ENCODE data around the gene ARID4A.
A peak's percentile ranks its signal among the peaks of the same experiment; 100 is the strongest.
"Not testable (repeated sequence)": the region's sequence is repeated elsewhere in the genome, so short reads cannot be mapped to it uniquely, and the experiment has no call there.

ARID4A gene

DNA sequence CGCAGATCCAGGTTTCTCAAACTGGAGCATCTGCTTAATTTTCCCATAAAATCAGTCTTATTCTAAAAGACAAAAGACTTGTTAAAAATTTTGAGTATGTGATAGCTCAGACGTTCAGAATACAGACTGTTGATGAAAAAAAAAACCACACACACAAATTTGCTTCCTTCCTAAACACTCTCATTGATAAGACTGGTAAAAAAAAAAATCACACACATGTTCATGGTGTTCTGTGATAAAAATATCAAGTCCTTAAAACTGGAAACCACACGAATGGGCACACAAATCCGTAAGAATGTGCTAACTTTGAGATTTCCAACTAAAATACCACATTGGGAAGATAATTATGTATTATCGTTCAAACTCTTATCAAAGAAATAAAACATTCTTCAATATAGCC is 6.7 kb upstream of the ARID4A start:
- DNase-seq: no peak

DNA sequence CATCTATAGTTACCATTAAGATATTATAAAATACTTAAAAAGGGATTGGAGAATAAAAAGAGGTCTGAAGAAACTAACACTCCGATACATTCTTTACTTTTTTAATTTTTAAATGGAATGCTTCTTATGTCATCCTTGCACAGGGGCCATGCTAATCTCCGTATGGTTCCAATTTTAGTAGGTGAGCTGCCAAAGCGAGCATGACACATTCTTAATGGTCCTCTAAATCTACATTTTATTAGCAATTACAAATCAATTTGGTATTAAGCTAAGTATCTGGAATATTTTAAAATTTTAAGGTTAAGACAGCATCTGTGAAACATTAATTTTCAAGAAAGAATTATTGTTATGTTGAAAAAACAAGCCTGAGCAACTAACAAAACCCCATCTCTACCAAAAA is 6.2 kb upstream of the ARID4A start:
- DNase-seq: no peak

DNA sequence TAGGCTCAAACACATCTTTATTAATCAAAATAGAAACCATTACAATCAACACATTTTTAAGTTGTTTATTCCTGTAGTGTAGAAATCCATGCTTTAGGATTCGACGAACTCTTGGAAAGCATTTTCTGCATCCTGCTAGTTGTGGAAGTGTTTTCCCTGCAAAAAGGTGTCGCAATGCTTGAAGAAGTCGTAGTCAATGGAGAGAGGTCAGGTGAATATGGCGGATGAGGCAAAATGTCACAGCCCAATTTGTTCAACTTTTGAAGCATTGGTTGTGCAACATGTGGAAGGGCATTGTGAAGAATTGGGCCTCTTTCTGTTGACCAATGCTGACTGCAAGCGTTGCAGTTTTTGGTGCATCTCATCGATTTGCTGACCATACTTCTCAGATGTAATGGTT is 4.2 kb upstream of the ARID4A start:
- no peak for DNase-seq

DNA sequence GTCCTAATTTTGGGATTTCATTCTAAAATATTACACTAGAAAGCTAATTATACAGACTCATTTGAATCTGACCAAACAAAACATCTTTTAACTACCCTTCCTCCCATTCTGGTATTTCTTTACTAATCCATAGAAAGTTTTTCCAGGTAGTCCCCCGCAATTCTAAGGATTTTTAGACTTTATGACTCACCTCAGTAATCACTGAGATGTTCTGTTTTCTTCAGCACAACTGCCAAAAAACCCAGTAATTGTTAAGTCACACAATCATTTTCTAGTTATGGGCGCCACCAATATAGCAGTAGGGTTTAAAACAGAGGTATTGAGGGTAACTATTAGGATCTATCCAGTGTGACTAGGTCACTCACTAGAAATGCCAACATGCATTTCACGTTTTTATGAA is 1.6 kb upstream of the ARID4A start:
- DNase-seq: no peak

- no peak for DNase-seq
Observed at GRCh38 chr14:58297412-58297761, 968 bp upstream of the ARID4A start.

- peak; percentile 99 for DNase-seq
Observed at GRCh38 chr14:58297762-58298476, 436 bp upstream of the ARID4A start.

DNA sequence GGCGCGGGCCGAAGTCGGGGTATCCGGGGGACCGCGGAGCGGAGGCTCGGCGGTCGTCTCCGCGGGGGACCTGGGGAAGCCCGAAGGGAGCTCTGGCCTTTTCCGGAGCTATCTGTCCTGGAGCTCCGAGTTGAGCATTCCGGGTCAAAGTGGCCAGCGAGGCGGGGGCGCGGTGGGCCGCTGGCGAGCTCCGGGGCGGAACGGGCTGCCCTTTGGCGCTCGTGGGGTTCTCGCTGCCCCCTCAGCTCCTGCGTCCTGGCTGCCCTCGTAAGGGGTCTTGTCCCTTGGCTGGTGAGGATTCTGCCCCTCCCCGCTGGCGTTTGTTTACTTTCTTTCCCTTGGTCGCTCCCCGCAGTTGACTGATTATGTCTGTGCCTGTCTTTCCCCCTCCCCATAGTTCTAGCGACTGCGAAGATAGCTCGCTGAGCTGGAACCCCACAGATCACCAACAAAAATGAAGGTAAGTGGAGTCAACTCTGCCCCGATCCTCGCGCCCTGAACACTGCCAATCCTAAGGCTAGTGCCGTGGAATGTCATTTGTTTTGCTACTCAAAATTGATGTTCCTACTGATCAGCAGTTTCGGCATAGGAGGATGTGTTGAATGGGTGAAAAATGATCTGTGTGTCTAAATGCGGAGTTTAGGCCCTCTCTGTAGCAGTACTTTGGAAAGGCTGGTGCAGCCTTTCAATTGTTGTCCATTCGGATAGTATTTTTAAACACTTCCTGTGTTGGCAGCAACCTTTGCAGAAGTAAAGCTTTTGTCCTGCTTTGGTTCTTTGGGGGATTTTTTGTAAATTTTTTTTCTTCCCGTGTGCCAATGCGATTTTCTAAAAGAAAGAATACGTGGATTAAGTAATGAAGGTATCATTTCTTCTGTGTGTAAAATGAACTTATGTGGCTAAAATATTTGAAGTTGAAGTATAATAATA is 1.3 kb downstream of the ARID4A start:
- no peak for DNase-seq

DNA sequence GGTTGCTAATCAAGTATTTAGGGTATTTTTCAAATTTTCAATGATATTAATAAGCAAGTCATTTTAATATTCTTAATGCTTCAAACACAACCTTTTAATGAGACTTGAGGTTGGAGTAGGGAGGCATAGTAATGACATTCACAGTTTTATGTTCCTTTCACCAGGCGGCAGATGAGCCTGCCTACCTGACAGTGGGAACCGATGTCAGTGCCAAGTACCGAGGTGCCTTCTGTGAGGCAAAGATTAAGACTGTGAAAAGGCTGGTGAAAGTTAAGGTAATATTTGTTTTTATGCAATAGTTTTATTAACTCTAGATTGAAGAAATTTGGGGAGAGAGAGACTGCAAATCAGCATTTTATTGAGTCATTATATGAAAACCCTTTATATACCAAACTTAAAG is 3.1 kb downstream of the ARID4A start:
- no peak for DNase-seq

GRCh38 chr14:58305730-58306129 is 7.4 kb downstream of the ARID4A start:
- DNase-seq: no peak

DNA sequence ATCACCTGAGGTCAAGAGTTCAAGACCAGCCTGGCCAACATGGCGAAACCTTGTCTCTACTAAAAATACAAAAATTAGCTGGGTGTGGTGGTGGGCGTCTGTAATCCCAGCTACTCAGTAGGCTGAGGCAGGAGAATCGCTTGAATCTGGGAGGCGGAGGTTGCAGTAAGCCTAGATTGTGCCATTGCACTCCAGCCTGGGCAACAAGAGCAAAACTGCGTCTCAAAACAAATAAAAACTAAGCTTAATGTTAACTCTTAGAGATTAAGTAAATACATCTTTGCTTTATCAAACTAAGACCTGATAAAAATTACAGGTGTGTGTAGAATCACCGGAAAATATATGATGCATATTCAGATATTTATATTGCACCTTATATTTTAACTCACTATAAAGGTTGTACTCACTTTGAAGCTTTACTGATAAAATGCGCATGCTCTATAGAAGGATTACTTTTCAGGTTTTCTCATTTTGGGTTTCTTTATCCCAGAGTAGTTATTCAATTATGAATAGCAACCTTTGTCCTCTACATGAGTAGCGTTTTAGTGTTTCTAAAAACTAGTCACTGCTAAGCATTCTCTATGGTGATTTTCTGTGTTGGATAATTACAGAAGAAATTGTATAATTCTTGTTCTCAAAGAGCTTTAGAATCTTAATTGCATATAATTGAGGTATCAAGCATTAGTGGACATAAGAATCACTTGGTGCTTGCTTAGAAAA is 9.4 kb downstream of the ARID4A start:
- DNase-seq: no peak

DNA sequence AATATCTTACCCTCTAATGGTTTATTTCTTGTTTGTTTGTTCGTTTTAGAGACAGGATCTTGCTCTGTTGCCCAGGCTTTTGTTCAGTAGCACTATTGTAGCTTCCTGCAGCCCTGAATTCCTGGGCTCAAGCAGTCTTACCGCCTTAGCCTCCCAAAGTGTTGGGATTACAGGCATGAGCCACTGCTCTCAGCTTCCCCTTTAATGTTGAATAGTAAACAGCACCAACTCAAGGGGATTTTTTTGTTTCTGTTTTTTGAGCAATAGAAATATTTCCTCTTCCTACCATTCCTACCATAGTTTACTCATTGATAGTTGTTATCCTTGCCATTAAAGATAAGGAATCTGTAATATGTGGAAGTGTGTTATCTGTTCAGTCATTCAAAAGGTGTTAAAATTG is 10.7 kb downstream of the ARID4A start:
- DNase-seq: no peak

DNA sequence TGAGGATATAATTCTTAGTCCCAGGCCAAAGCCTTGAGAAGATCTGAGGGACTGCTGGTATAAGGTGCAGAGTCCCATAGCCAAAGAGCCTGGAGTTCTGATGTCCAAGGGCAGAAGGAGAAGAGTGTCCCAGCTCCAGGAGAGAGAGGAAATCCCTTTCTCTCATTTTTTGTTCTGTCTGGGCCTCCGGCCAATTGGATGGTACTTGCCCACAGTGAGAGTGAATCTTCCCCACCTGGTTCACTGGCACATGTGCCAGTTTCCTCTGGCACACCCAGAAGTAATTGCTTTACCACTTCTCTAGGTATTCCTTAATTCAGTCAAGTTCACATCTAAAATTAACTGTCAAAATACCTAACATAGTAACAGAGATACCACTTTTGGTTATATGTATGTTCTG is 15.3 kb downstream of the ARID4A start:
- no peak for DNase-seq

- no peak for DNase-seq
Observed at GRCh38 chr14:58315606-58316005, 17.3 kb downstream of the ARID4A start.

DNA sequence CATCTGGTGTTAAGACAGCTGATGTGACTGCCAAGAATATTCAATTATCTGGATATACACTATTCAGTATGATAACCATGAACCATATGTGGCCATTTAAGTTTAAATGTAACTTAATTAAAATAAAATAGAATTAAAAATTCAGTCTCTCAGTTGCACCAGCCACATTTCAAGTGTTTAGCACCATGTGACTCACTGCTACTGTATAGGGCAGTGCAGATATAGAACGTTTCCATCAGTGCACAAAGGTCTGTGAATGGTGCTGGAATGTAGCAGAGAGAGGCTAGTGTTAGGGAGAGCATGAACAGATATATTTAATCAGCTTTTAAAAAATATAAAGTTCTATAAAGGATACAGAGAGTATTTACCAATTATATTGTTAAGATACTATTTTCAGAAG is 28.7 kb downstream of the ARID4A start:
- no peak for DNase-seq

GRCh38 chr14:58331111-58331510 is 32.8 kb downstream of the ARID4A start:
- peak; percentile 92 to 97 for DNase-seq

- no peak for DNase-seq
Observed at GRCh38 chr14:58332561-58332960, 34.2 kb downstream of the ARID4A start.

- not testable (repeated sequence) for DNase-seq
Observed at GRCh38 chr14:58339666-58340065, 41.3 kb downstream of the ARID4A start.

- DNase-seq: no peak
Observed at GRCh38 chr14:58341152-58341748, 42.9 kb downstream of the ARID4A start.

DNA sequence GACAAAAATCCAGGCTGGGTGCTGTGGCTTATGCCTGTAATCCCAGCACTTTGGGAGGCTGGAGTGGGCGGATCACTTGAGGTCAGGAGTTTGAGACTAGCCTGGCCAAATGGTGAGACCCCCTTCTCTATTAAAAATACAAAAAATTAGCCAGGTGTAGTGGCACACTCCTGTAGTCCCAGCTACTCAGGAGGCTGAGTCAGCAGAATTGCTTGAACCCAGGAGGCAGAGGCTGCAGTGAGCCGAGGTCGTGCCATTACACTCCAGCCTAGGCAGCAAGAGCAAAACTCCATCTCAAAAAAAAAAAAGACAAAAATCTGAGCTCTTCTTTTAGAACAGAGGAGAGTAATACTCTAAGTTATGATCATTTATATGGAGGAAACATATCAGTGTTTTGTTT is 45.2 kb downstream of the ARID4A start:
- not testable (repeated sequence) for DNase-seq

DNA sequence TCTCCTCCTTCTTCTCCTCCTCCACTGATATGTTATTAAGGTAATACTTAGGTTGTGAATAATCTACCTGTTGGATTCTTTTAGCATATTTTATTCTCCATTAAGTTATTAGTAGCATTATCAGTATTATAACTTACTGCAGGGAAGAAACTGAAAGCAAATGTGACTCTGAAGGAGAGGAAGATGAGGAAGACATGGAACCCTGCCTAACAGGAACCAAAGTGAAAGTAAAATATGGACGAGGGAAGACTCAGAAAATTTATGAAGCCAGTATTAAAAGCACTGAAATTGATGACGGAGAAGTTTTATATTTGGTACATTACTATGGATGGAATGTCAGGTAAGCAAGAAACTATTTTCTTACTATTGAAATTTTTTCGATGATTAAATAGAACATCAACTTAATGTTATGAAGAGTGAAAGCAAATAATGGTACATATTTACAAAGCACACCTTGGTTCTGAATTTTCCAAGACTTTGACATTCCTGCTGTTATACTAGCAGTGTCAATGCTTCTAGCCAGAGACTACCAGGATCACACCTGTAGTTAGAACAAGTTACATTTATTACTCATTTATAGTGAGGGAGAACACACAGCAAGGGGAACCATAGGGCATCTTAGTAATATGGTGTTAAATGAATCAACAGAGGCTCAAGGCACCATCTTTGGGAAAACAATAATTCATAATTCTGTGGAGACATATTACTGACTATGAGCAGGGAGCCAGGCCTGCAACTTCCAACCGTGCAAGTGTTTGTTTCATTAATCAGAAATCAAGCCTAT is 55.4 kb downstream of the ARID4A start:
- peak in 1 of 2 donors; percentile 21 for DNase-seq

DNA sequence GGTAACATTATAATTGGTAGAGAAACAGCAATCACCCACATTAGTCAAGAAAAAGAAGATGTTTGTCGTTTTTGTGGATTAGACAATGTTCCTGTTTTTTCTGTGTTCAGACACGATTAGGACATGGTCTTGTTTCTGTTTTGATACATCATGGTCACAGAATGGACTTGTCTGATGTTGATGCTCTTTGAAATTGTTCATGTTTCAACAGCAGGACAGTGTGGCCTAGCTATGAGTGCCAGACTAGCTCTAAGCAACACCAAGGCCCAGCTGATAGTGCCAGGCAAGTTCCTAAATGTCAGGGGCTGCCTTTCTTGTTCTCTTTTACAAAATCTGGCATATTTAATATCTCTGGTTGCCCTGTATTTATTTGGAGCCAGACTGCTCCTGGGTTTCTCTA is 56.5 kb downstream of the ARID4A start:
- DNase-seq: no peak

GRCh38 chr14:58356268-58356667 is 57.9 kb downstream of the ARID4A start:
- DNase-seq: no peak

Measured in CD4-positive, alpha-beta T cell treated with Interferon alpha-2 for 1 hour (primary cell).